Kidney (tissue), 14 donors: Measurements from ENCODE around the gene ODC1. TPM values are rescaled to one million over a fixed set of nuclear protein-coding genes. Genes with fewer than 3 reads are reported as not detected.

ENCODE experiments used
- DNase-seq, 5 donors: peaks; one replicate each; pipeline ENCODE4 v3.0.0-alpha.2; 2013 to 2020
- FAIRE-seq: peaks from 2 replicates; lab custom pipeline; 2012; peaks lifted over from hg19 to GRCh38; lab: Jason Lieb, UNC
- H3K27ac ChIP-seq, 2 donors: one replicate each; pipeline ENCODE4 v1.7.0; 2013; ENCODE audit warnings: low read depth in 2 of 2, low read length in 2 of 2, inconsistent platforms in 1 of 2
- H3K27me3 ChIP-seq: one replicate; pipeline ENCODE4 v1.7.1; 2013; ENCODE audit warnings: low read length, inconsistent platforms; ENCODE audit not compliant: control insufficient read depth, insufficient read depth
- H3K36me3 ChIP-seq, 3 donors: one replicate each; pipeline versions ENCODE4 v1.7.0 to v1.7.1; 2013; ENCODE audit warnings: low read length in 3 of 3, control low read depth in 1 of 3, inconsistent platforms in 1 of 3; ENCODE audit not compliant: insufficient read depth in 3 of 3, control insufficient read depth in 2 of 3
- H3K4me1 ChIP-seq, 3 donors: one replicate each; pipeline versions ENCODE4 v1.7.0 to v1.7.1; 2013; ENCODE audit warnings: low read length in 3 of 3, inconsistent platforms in 1 of 3, low read depth in 1 of 3; ENCODE audit not compliant: control insufficient read depth in 2 of 3, insufficient read depth in 2 of 3
- H3K4me3 ChIP-seq, 3 donors: one replicate each; pipeline versions ENCODE4 v1.7.0 to v1.8.1; 2013; ENCODE audit warnings: low read length in 3 of 3, control low read depth in 1 of 3, inconsistent platforms in 1 of 3
- H3K9ac ChIP-seq, 3 donors: one replicate each; pipeline versions ENCODE4 v1.7.0 to v1.7.1; 2013; ENCODE audit warnings: low read length in 3 of 3, control low read depth in 1 of 3, inconsistent platforms in 1 of 3
- H3K9me3 ChIP-seq, 3 donors: one replicate each; pipeline versions ENCODE4 v1.7.0 to v1.7.1; 2013; ENCODE audit warnings: low read length in 3 of 3, control low read depth in 1 of 3, inconsistent platforms in 1 of 3; ENCODE audit not compliant: control insufficient read depth in 2 of 3, insufficient read depth in 1 of 3
- CTCF ChIP-seq: IDR thresholded peaks from 3 replicates; pipeline ENCODE4 v1.5.1; 2012; ENCODE audit warnings: mild to moderate bottlenecking, moderate library complexity, borderline replicate concordance; ENCODE audit not compliant: insufficient read depth; ENCODE audit errors: extremely low read depth
- intact Hi-C: fragments of 100-400 bp; cut with DNase I; formaldehyde crosslinking; loops from one replicate; pipeline ENCODE4 v1.11.1; 2022
- polyA plus RNA-seq: library from polyadenylated mRNA; stranded (reverse); fragments of 350-450 nt; fragmentation: Illumina TruSeq; extraction: RNeasy Lipid Tissue Mini Kit (QIAGEN cat#74804); gene quantifications from one replicate; pipeline ENCODE4 v1.2.3, GENCODE V29; 2014; ENCODE audit warnings: low read depth, low replicate concordance; ENCODE audit not compliant: insufficient read depth
- total RNA-seq: library from RNA; stranded (reverse); fragmentation: NEBNext Ultra II Directional; extraction: Animal tissue kit (Norgen Biotek cat#: 25700); gene quantifications from one replicate; pipeline ENCODE4 v1.2.1, GENCODE V29; 2021
- donor health status: control.
- donor health status: control.
- donor health status: control.
- donor health status: control.
- donor health status: control.
- donor health status: DM: yes; HTN: yes; CAD: no.
- donor health status: Normal renal cell carcinoma (clear cell type).

The ODC1 gene
- total and polyA plus RNA-seq, 2 donors from 2014 or later, result 94.4 to 97.5 TPM

GRCh38 chr2:10452312-10452711 is 4.2 kb upstream of the ODC1 start:
- H3K36me3 ChIP-seq, result no peaks in the 10 kb centered on the region
- TF ChIP-seq CTCF, result no peak
- FAIRE-seq (no peak), DNase-seq (no peak)
- no peak overlapping the region for H3K9ac ChIP-seq
- peak overlapping the region in 1 of 2 donors; percentile 3 for H3K27ac ChIP-seq
- no peaks in the 10 kb centered on the region for H3K9me3 ChIP-seq
- no peaks in the 10 kb centered on the region for H3K27me3 ChIP-seq
- no peak overlapping the region for H3K4me3 ChIP-seq
- intact Hi-C loops, result no loop called here
- H3K4me1 ChIP-seq, result peaks cover 2 to 10% (median 4%) of the 10 kb centered on the region in 3 donors

- Histone ChIP-seq H3K9ac (no peak overlapping the region), H3K27ac (peak overlapping the region in 1 of 2 donors; percentile 3), H3K36me3 (no peaks in the 10 kb centered on the region), H3K9me3 (no peaks in the 10 kb centered on the region), H3K27me3 (no peaks in the 10 kb centered on the region), H3K4me3 (no peak overlapping the region), H3K4me1 (peaks cover 2 to 10% (median 4%) of the 10 kb centered on the region in 3 donors)
- DNase-seq, result no peak
- intact Hi-C loops, result no loop called here
- no peak for TF ChIP-seq CTCF
- FAIRE-seq, result no peak
These were observed 3.7 kb upstream of the ODC1 start for GRCh38 chr2:10451819-10452218.

GRCh38 chr2:10449838-10450691 is 1.9 kb upstream of the ODC1 start:
- H3K9me3 ChIP-seq, result no peaks in the 10 kb centered on the region
- no peaks in the 10 kb centered on the region for H3K27me3 ChIP-seq
- peak overlapping the region in 2 of 3 donors; percentile 56 to 76 for H3K4me3 ChIP-seq
- intact Hi-C loops, result no loop called here
- peak overlapping the region; percentile 29 to 34 for H3K27ac ChIP-seq
- no peaks in the 10 kb centered on the region for H3K36me3 ChIP-seq
- no peak for FAIRE-seq
- TF ChIP-seq CTCF, result no peak
- H3K9ac ChIP-seq, result no peak overlapping the region
- H3K4me1 ChIP-seq, result peaks cover 2 to 10% (median 9%) of the 10 kb centered on the region in 3 donors
- no peak for DNase-seq
